ENCODE measurements around the gene BRMS1. TPM values are rescaled to one million over a fixed set of nuclear protein-coding genes. Genes with fewer than 3 reads are reported as not detected.

The BRMS1 gene
- total RNA-seq, 1 donor from 2014 or later: 16.4 TPM

GRCh38 chr11:66292543-66293332, 52.2 kb downstream of the BRMS1 start:
- no peaks in the 10 kb centered on the region for H3K36me3 Mint-ChIP-seq
- DNase-seq (ENCODE audit: low spot score): no peak
- H3K4me1 ChIP-seq: peaks cover 5% of the 10 kb centered on the region
- no peaks in the 10 kb centered on the region for H3K36me3 ChIP-seq
- TF ChIP-seq EZH2phosphoT487 (IDR thresholded peaks at IDR 0.05) (no peak), CTCF (IDR thresholded peaks at IDR 0.05) (no peak), EZH2 (IDR thresholded peaks at IDR 0.05) (no peak)
- H3K9ac ChIP-seq: no peak overlapping the region
- H3K9me3 ChIP-seq (ENCODE audit: low read depth): no peaks in the 10 kb centered on the region
- peak overlapping the region; percentile 89 for H3K4me2 ChIP-seq
- no peak overlapping the region for H3K27ac ChIP-seq
- no peak overlapping the region for H2AFZ ChIP-seq (replicated peaks)
- H3K27ac Mint-ChIP-seq: no peak overlapping the region
- H4K20me1 ChIP-seq (ENCODE audit: low read depth): peaks cover 34% of the 10 kb centered on the region
- H3K79me2 ChIP-seq (ENCODE audit: low read depth): peaks cover 8% of the 10 kb centered on the region
- H3K4me3 Mint-ChIP-seq: peak overlapping the region; percentile 74
- H3K4me1 Mint-ChIP-seq: peaks cover 38% of the 10 kb centered on the region
- H3K27me3 Mint-ChIP-seq (ENCODE audit: insufficient read depth, low read depth): peaks cover 44% of the 10 kb centered on the region
- peaks cover 5% of the 10 kb centered on the region for H3K9me3 Mint-ChIP-seq
- H3K4me3 ChIP-seq: peak overlapping the region; percentile 53
- H3F3A ChIP-seq (ENCODE audit: low read depth): peaks cover 25% of the 10 kb centered on the region
- H3K27me3 ChIP-seq: peaks cover 49% of the 10 kb centered on the region

GRCh38 chr11:66291706-66292542, 53.0 kb downstream of the BRMS1 start, which contains the start of gene TMEM151A:
TMEM151A (plus strand) TSS chr11:66291894; CDS start chr11:66292014, 120 bp downstream.
- H3K9ac ChIP-seq: no peak within 1 kb of the TSS

GRCh38 chr11:66291303-66291705, 53.6 kb downstream of the BRMS1 start:
- no peaks in the 10 kb centered on the region for H3K9me3 ChIP-seq (ENCODE audit: low read depth)
- peak overlapping the region; percentile 89 for H3K4me2 ChIP-seq
- peaks cover 5% of the 10 kb centered on the region for H3K9me3 Mint-ChIP-seq
- no peak for DNase-seq (ENCODE audit: low spot score)
- H3K4me3 Mint-ChIP-seq: peak overlapping the region; percentile 98
- no peak overlapping the region for H3K27ac Mint-ChIP-seq
- no peak overlapping the region for H3K27ac ChIP-seq
- peaks cover 5% of the 10 kb centered on the region for H3K4me1 ChIP-seq
- peaks cover 34% of the 10 kb centered on the region for H3K4me1 Mint-ChIP-seq
- H3F3A ChIP-seq (ENCODE audit: low read depth): peaks cover 19% of the 10 kb centered on the region
- H3K27me3 Mint-ChIP-seq (ENCODE audit: insufficient read depth, low read depth): peaks cover 39% of the 10 kb centered on the region
- peaks cover 8% of the 10 kb centered on the region for H3K79me2 ChIP-seq (ENCODE audit: low read depth)
- peak overlapping the region; percentile 27 for H3K4me3 ChIP-seq
- no peak overlapping the region for H2AFZ ChIP-seq (replicated peaks)
- no peaks in the 10 kb centered on the region for H3K36me3 Mint-ChIP-seq
- H4K20me1 ChIP-seq (ENCODE audit: low read depth): peaks cover 37% of the 10 kb centered on the region
- TF ChIP-seq EZH2phosphoT487 (IDR thresholded peaks at IDR 0.05) (peak; percentile 45), EZH2 (IDR thresholded peaks at IDR 0.05) (peak; percentile 76), CTCF (IDR thresholded peaks at IDR 0.05) (no peak)
- H3K36me3 ChIP-seq: no peaks in the 10 kb centered on the region
- peaks cover 49% of the 10 kb centered on the region for H3K27me3 ChIP-seq
- H3K9ac ChIP-seq: no peak overlapping the region

More at GRCh38 chr11:66291706-66292542, 53.0 kb downstream of the BRMS1 start, which contains the start of gene TMEM151A:
- H3K36me3 Mint-ChIP-seq: no peaks in the 10 kb centered on the region
- Histone ChIP-seq H2AFZ (replicated peaks) (no peak within 1 kb of the TSS), H3K4me2 (peak within 1 kb of the TSS; percentile 89), H3K4me1 (peaks cover 5% of the 10 kb centered on the region), H3K27ac (no peak within 1 kb of the TSS), H3K4me3 (peak within 1 kb of the TSS; percentile 53), H3K9me3 (ENCODE audit: low read depth) (no peaks in the 10 kb centered on the region), H3K36me3 (no peaks in the 10 kb centered on the region), H3K27me3 (peaks cover 49% of the 10 kb centered on the region), H3K79me2 (ENCODE audit: low read depth) (peaks cover 8% of the 10 kb centered on the region), H4K20me1 (ENCODE audit: low read depth) (peaks cover 37% of the 10 kb centered on the region), H3F3A (ENCODE audit: low read depth) (peaks cover 19% of the 10 kb centered on the region)
- H3K27me3 Mint-ChIP-seq (ENCODE audit: insufficient read depth, low read depth): peaks cover 39% of the 10 kb centered on the region
- H3K4me3 Mint-ChIP-seq: peak within 1 kb of the TSS; percentile 98
- peak; percentile 92 for TF ChIP-seq EZH2 (IDR thresholded peaks at IDR 0.05)
- no peak for TF ChIP-seq CTCF (IDR thresholded peaks at IDR 0.05)
- TF ChIP-seq EZH2phosphoT487 (IDR thresholded peaks at IDR 0.05): peak; percentile 73
- H3K27ac Mint-ChIP-seq: no peak within 1 kb of the TSS
- peaks cover 5% of the 10 kb centered on the region for H3K9me3 Mint-ChIP-seq
- peak; percentile 59 for DNase-seq (ENCODE audit: low spot score)
- H3K4me1 Mint-ChIP-seq: peaks cover 36% of the 10 kb centered on the region
